ENCODE results near the gene STX8.
A peak's percentile ranks its signal among the peaks of the same experiment; 100 is the strongest.

STX8 gene

GRCh38 chr17:9554715-9555114 lies 20.9 kb downstream of the STX8 start:
- DNase-seq (ENCODE audit: low spot score): peak; percentile 25

GRCh38 chr17:9553596-9553995 lies 22.0 kb downstream of the STX8 start:
- no peak for DNase-seq (ENCODE audit: low spot score)

- DNase-seq (ENCODE audit: low spot score): no peak
Observed at GRCh38 chr17:9553181-9553580, 22.4 kb downstream of the STX8 start.

- DNase-seq (ENCODE audit: low spot score): no peak
Observed at GRCh38 chr17:9549215-9549614, 26.4 kb downstream of the STX8 start.

GRCh38 chr17:9544221-9544620 lies 31.4 kb downstream of the STX8 start:
- DNase-seq (ENCODE audit: low spot score): no peak

GRCh38 chr17:9541718-9542117 lies 33.9 kb downstream of the STX8 start:
- no peak for DNase-seq (ENCODE audit: low spot score)

- no peak for DNase-seq (ENCODE audit: low spot score)
Observed at GRCh38 chr17:9538626-9539025, 37.0 kb downstream of the STX8 start.

- DNase-seq (ENCODE audit: low spot score): no peak
Observed at GRCh38 chr17:9537177-9537776, 38.3 kb downstream of the STX8 start.

GRCh38 chr17:9536061-9536460 lies 39.6 kb downstream of the STX8 start:
- DNase-seq (ENCODE audit: low spot score): no peak

GRCh38 chr17:9533441-9533840 lies 42.2 kb downstream of the STX8 start:
- DNase-seq (ENCODE audit: low spot score): no peak

GRCh38 chr17:9532715-9533114 lies 42.9 kb downstream of the STX8 start:
- no peak for DNase-seq (ENCODE audit: low spot score)

- no peak for DNase-seq (ENCODE audit: low spot score)
Observed at GRCh38 chr17:9531034-9531433, 44.6 kb downstream of the STX8 start.

GRCh38 chr17:9529033-9529700 lies 46.5 kb downstream of the STX8 start:
- DNase-seq (ENCODE audit: low spot score): no peak

- no peak for DNase-seq (ENCODE audit: low spot score)
Observed at GRCh38 chr17:9527788-9528187, 47.8 kb downstream of the STX8 start.

- no peak for DNase-seq (ENCODE audit: low spot score)
Observed at GRCh38 chr17:9522074-9522473, 53.5 kb downstream of the STX8 start.

GRCh38 chr17:9521062-9521461 lies 54.6 kb downstream of the STX8 start:
- no peak for DNase-seq (ENCODE audit: low spot score)

- DNase-seq (ENCODE audit: low spot score): no peak
Observed at GRCh38 chr17:9520649-9521048, 55.0 kb downstream of the STX8 start.

GRCh38 chr17:9519583-9520272 lies 55.9 kb downstream of the STX8 start:
- DNase-seq (ENCODE audit: low spot score): no peak

- no peak for DNase-seq (ENCODE audit: low spot score)
Observed at GRCh38 chr17:9517396-9517795, 58.2 kb downstream of the STX8 start.

GRCh38 chr17:9513266-9513665 lies 62.4 kb downstream of the STX8 start:
- DNase-seq (ENCODE audit: low spot score): no peak

- no peak for DNase-seq (ENCODE audit: low spot score)
Observed at GRCh38 chr17:9512323-9513168, 63.1 kb downstream of the STX8 start.

GRCh38 chr17:9509236-9509816 lies 66.3 kb downstream of the STX8 start:
- DNase-seq (ENCODE audit: low spot score): no peak
